GM18909 (cell line): ENCODE data around the gene DCAF16.

Experiments
- ATAC-seq: cut with Tn5 transposase; IDR thresholded peaks from one replicate; pipeline ENCODE4 v1.9.1; 2021; ENCODE audit warnings: mild to moderate bottlenecking; ENCODE audit not compliant: unreplicated experiment, poor library complexity

DCAF16 gene

GRCh38 chr4:17786567-17786966 is 24.0 kb downstream of the DCAF16 start:
- peak; percentile 47 for ATAC-seq

GRCh38 chr4:17785858-17786257 is 24.7 kb downstream of the DCAF16 start:
- no peak for ATAC-seq

GRCh38 chr4:17781300-17782287 is 29.0 kb downstream of the DCAF16 start, which contains the start of gene FAM184B:
Gene FAM184B, minus strand, starts transcription at chr4:17781621. Its CDS starts 322 bp downstream, at chr4:17781299.
- no peak for ATAC-seq

DNA sequence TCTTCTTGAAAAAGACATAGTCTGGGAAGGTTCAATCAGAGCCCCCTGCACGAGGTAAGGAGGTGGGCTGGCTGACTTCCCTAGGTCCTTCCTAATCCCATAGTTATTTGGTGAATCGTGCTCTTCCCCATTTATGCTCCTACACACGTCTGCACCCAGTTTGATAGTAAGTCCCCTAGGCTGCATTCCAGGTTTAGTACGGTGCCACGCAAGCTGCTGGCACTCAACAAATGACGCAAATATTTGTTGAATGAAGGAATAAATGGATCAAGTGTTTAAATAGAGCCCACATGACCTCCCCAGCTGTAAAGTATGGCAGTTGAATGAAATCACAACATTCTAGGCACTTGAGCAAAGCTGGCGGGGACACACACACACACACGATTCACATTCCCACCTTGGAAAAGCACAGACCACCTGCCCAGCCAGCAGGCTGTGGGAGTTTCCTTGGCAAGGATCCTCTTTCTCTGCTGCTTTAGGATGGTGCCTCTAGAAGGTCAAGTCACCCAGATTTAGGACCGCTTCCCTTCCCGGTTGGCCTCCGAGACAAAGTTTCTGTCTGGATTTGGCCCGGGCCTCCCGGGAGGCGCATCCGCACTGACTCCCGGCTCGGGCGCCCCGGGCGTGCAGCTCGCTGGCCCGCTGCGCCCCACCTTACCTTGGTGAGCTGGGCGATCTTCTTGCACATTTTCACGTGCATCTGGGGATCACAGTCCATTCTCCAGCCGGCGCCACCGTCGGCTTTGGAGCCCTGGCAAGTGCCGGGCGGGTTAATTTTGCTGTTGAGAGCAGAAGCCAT is 29.9 kb downstream of the DCAF16 start:
- ATAC-seq = no peak

GRCh38 chr4:17778431-17778830 is 32.1 kb downstream of the DCAF16 start:
- no peak for ATAC-seq

- ATAC-seq = no peak
These were observed 37.3 kb downstream of the DCAF16 start for GRCh38 chr4:17773135-17773698.

GRCh38 chr4:17771284-17771908 is 39.2 kb downstream of the DCAF16 start:
- ATAC-seq = no peak

DNA sequence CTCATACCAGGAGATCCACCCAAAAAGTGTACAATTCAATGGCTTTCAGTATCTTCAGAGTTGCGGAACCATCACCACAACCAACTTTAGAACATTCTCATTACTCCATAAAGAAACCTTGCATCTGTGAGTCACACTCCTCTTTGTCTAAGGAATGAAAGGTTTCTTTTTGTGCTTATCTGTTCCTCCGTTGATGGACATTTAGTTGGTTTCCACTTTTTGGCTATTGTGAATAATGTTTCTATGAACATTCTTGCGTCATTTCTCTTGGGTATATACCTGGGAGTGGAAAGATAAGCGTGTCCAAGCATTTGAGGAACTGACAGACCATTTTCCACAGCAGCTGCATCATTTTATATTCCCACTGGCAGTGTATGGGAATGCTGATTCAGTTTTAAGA is 39.7 kb downstream of the DCAF16 start:
- no peak for ATAC-seq

DNA sequence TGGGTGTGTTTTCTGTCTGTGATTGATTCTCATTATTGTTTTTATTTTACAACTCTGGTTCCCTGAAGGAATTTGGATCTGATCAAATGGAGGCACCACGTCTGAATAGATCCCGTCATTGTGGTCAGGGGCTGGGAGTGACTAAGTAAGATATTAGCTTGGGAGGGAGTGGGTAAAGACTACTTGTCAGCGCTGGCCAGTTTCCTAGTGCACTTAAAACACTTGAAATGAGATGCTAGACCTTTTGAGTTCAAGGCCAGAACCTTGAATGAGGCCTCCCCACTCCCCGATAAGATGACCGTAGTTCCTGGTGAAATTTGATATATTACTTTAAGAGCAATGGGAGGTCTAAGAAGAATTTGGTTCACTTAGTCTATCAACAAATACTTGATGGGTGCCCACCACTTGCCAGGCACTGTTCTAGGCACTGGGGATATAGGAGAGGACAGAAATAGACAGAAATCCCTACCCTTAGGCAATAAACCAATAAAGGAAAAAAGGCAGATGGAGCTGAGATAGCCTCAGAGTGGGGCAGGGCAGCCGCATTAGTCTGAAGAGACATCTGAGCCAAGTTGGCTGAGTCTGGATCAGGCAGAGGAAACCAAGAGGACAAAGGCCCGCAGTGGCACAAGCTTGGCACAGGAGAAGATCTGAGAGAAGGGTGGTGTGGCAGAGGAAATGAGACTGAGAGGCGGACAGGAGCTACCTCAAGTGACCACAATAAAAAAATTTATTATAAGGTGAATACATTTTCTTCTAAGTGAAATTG is 41.0 kb downstream of the DCAF16 start:
- ATAC-seq = no peak

DNA sequence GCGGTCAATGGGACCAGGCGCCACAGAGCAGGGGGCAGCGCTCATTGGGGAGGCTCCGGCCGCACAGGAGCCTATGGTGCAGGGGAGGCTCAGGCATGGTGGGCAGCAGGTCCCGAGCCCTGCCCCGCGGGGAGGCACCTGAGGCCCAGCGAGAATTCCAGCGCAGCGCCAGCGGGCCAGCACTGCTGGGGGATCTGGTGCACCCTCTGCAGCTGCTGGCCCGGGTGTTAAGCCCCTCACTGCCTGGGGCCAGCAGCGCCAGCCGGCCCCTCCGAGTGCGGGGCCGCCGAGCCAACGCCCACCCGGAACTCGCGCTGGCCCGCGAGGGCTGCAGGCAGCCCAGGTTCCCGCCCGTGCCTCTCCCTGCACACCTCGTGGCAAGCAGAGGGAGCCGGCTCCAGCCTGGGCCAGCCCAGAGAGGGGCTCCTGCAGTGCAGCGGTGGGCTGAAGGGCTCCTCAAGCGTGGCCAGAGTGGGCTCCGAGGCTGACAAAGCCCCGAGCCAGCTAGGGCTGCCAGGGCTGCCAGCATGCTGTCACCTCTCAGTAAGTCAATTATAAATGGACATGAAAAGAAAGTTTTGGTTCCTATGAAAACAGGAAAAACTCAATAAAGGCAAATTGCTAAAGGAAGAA is 43.6 kb downstream of the DCAF16 start:
- ATAC-seq = no peak

- ATAC-seq = no peak
These were observed 44.9 kb downstream of the DCAF16 start for GRCh38 chr4:17765514-17766286.

GRCh38 chr4:17763931-17764330 is 46.6 kb downstream of the DCAF16 start:
- ATAC-seq = no peak

GRCh38 chr4:17763416-17763815 is 47.1 kb downstream of the DCAF16 start:
- ATAC-seq = no peak

DNA sequence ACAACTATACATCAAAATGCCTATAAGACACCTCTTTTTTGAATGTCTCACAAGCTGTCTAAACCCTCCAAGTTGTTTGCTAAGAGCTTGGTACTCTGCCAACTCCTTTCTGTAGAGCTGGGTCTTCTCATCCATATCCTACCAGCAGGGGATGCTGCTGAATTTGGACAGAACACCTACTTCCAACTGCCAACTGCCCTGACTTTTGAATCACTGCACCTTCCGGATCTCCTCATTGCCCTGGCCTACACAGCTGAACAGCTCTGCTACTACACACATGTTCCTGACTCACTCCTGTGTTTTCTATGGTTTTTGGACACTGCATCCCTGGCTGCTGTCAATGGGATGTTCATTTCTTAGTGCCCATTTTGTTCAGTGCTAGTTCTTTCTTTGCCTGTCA is 47.8 kb downstream of the DCAF16 start:
- ATAC-seq = no peak

DNA sequence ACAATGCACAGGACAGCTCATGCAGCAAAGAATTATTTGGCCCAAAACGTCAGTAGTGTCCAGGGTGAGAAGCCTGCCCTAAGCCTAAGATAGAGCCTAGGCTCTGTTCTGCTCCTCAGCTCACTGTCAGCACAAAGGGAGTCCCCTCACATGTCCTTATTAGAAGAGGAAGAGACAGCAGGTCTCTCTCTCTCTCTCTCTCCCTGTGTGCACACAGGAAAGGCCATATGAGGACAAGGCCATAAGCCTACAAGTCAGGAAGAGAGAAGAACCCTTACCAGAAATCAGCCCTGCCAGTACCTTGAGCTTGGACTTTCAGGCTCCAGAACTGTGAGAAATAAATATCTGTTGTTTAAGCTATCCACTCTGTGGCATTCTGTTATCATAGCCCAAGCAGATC is 49.5 kb downstream of the DCAF16 start:
- no peak for ATAC-seq

DNA sequence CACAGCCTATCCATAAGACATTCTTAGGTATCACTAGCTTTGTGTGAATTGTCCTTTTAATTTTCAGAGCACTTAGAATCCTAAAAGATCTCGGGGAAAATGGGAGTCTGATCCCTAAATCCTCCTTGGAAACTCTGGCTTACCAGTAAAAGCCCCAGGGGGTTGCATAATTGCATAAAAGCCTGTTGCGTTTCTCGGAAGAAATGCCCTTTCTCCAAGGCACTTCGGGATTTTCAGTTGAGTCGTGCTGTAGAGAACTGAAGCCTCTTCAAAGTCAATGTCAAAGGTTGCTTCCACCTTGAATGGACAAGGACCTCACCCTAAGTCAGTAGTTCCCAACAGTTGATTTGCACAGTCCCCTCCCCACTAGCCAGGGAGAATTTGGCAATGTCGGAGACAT is 49.9 kb downstream of the DCAF16 start:
- ATAC-seq = no peak

DNA sequence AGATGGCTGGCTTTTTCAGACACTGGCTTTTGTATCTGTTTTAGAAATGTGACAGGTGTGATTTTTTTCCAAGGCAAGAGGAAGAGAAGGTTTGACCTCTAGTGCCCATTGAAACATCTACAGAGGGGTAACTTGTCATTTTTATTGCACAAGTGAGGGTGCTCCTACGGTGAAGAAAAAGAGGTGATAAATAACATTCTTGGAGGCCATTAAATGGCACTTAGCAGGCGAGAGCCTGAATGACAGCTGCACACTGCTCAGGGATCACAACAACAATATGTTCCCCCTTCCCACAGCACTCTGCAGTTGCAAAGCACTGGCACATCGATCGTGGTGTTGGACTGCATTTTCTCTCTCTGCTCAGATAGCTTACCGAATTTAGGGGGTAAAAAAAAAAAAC is 52.1 kb downstream of the DCAF16 start:
- ATAC-seq = no peak

DNA sequence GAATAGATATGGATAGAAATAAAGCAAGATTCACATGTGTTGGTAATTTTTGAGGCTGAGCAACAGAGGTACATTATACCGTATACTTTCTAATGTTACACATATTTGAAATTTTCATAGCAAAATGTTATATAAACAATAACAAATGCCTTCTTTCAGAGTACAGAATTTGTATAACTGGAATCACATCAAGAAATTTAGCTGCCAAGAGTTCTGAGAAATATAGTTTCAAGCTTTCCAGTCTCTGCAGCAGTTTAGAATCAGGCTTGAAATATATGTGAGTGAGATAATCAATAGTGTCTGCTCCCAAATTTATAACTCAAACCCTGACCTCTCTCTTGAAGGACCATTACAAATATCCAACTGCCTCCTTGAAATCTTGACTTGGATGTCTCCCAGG is 52.9 kb downstream of the DCAF16 start:
- no peak for ATAC-seq
